GM12874 (cell line): Measurements from ENCODE around the gene GBX2.

ENCODE experiments used
- TF ChIP-seq, protein P1 (sequence below): IDR thresholded peaks from 2 replicates; pipeline ENCODE4 v1.5.1; 2011; ENCODE audit warnings: low read depth, mild to moderate bottlenecking, control low read depth, low read length, moderate library complexity; ENCODE audit not compliant: insufficient read depth

The GBX2 gene

DNA sequence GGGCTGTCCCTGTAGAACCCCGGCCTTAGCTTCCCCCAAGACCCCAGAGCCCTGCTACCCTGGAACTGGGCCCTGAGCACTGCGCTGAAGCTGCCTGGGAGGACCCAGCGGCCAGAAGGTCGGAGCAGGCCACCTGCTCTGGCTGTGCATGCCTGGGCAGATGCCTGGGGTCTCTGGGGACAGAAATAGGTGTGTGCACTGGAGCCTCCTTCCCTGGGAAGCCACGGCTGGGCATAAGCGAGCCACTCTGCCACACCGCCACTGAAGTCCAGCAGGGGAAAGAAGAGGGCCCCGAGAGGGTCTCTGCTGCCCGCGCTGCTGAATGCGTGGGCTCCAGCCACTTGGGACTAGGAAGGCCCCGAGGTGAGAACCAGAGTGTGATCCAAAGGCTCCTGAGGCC, 6.7 kb downstream of the GBX2 start:
- TF ChIP-seq, protein P1, sequence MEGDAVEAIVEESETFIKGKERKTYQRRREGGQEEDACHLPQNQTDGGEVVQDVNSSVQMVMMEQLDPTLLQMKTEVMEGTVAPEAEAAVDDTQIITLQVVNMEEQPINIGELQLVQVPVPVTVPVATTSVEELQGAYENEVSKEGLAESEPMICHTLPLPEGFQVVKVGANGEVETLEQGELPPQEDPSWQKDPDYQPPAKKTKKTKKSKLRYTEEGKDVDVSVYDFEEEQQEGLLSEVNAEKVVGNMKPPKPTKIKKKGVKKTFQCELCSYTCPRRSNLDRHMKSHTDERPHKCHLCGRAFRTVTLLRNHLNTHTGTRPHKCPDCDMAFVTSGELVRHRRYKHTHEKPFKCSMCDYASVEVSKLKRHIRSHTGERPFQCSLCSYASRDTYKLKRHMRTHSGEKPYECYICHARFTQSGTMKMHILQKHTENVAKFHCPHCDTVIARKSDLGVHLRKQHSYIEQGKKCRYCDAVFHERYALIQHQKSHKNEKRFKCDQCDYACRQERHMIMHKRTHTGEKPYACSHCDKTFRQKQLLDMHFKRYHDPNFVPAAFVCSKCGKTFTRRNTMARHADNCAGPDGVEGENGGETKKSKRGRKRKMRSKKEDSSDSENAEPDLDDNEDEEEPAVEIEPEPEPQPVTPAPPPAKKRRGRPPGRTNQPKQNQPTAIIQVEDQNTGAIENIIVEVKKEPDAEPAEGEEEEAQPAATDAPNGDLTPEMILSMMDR: no peak

DNA sequence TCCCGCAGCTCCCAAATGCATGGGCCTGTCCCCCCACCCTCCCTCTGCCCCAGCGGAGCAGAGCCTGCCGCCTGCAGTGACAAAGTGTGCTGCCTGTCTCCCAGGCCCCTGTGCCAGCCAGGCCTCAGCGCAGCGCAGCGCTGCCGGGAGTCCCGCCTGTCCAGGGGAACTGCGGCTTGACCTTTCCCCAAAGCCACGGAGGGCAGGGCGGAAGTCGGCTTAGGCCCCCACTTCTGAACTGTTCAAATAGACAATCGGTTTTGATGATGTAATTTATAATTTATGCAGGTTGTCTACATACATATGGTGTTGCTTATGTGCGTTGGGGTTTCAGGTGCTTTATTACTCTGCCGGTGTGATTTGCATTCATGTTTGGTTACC, 7.1 kb downstream of the GBX2 start:
- TF ChIP-seq, protein P1: no peak

DNA sequence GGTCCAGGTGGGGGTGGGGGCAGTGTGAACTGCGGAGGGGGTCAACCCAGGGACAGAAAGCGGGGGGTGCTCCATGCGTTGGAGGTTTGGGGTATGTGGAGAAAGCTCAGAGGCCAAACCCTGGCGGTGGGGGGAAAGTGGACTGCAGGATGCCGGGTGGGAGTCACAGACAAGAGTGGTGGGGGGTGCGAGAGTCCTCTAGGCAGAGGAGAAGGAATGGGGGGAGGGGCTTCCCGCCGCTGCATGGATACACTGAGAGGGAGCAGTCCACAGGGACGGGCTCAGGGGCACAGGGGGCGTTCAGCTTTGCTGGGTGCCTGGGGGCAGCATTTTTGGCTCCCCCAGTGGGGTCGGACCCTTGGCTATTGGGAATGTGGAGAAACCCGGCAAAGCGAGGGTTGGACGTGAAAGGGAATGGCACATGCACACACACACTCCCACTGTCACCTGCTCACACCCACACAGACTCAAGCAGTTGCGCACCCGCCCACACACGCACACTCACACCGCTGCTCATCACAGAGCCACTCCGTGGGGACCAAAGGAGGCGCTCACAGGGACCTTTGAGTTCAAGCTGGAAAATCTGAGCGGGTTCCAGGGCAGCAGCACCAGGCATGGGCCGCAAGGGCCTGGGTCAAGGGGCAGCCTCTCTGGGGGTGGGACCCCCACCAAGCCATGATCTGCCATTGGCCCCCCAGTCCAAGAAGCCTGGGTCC, 7.7 kb downstream of the GBX2 start:
- TF ChIP-seq, protein P1: no peak

DNA sequence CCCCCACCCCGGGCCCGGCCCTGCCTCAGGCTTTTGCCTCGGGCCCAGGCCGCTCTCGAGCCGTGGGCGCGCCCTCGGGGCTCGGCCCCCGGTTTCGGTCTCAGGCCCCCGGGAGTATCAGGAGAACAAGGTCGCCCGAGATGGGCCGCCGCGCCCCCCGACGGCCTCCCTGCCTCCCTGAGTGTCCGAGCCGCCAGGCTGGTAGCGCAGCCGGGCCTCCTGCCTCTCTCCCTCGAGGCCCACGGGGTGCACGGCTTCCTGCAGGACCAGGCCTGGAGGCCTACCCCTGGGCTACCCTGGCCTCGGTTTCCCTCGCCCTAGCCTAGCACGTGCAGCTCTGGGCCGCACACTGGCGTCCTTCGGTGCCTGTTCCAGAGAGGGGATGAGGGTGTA, 8.4 kb downstream of the GBX2 start:
- TF ChIP-seq, protein P1: no peak

DNA sequence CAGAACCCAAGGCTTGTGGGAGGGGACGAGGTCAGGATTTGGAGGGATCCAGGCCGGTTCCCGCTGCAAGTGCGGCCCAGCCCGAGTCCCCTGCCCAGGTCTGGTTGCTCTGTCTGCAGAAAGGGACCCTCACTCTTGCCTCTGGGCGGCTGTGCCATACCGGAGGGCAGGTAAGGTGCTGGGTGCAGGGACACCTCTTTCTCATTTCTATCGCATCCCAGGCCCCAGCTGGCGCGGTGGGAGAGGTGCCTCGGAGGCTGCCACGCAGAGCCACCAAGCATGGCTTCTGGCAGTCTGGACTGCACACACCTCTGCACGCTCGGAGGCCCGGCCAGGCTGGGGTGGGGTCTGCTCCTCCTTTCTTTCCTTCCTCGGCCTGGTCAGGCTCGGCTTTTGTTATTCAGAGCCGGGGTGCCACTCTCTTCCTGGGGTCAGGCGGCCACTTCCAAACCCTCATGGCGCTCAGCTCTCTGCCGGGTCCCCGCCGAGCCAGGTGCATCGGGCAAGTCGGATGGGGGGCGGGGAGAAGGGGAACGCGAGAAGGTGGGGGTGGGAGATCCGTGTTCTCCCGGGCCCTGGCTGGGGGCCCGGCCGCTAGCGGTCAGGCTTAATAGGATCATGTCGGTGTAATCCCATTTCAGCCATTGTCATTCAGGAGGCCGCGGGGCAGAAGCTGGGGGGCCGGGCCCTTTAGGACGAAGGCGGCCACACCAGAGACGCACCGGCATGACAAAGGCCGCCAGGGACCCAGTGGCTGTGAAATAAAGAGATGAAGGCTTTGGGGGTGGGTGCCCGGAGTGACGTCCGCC, 9.0 kb downstream of the GBX2 start:
- TF ChIP-seq, protein P1: no peak

DNA sequence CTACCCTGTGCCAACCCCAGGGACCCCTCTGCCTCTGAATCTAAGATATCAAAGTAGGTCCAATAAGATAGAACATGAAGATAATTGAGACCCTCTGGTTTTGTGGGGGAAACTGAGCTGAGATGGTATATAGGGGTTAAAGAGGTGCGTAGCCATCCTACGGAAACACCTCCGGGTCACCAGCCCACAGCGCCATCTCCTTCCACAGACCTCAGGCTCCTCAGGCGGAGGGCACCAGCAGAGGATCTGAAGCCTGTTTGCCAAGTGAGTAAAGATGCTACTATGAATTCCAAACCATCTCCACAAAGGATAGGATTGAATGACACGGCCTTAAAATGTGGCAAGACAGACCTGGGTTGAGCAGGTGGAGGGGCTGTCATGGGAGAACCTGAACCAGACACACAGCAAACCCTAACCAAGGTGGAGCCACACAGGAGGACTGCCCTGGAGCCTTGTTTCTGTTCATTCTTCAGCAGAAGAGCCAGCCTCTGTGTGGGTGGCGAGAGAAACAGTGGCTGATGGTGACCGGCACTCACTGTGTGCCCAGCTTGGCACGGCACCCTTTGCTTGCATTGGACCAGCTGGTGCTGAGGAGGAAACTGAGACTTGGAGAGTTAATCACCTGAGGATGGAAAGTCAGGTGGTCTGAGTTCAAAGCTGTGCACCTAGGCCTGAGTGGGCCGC, 10.2 kb downstream of the GBX2 start:
- TF ChIP-seq, protein P1: no peak

DNA sequence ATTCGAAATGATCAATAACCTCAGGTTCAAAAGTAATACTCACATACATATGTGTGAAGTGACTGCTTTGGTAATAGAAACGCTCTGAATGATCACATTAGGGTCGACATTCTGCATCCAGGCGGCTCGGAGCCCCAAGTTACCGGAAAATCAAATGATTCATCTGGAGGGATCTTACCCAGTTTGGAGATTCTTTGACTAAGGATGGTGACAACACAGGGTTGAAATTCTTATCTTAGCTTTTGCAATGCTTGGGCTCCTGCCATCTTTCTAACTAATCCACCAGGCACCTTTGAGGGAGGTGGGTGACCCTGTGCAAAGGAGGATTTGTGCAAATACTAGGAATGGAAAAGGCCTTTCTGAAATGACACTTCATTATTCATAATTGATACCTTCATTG, 10.8 kb downstream of the GBX2 start:
- TF ChIP-seq, protein P1: no peak
